ENCODE measurements around the gene GMPPA. TPM values are rescaled to one million over a fixed set of nuclear protein-coding genes. Genes with fewer than 3 reads are reported as not detected.

Gene GMPPA
- total and polyA plus RNA-seq, 5 donors from 2014 or later, result 17.2 to 35.1 (median 25.9) TPM

DNA sequence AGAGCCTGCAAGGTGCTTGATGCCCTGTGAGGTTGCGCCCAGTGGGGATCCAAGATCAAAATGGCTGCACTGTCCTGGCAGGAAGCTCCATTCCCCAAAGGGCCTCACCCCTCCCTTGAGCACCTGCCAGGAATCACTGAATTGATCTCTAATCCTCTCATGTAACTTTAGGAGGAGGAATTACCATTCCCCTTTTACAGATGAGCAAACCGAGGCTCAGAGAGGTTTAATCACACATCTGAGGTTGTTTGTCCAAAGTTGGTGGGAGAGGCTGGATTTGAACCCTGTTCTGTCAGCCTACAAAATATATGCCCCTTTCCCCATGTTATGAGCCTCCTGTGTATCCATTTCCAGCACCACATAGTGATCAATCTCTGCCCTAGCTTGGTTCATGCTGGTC lies 26.1 kb downstream of the GMPPA start:
- DNase-seq (no peak), ATAC-seq (ENCODE audit: low read depth in 2 of 2) (no peak)
- peaks cover 33% of the 10 kb centered on the region for H3K27me3 ChIP-seq (ENCODE audit: control insufficient read depth, insufficient read depth, low read length)
- peaks cover 5% of the 10 kb centered on the region for H3K4me1 ChIP-seq (ENCODE audit: control insufficient read depth, insufficient read depth, low read length, poor library complexity, severe bottlenecking)
- H3K27ac Mint-ChIP-seq, result no peak overlapping the region
- peaks cover 0 to 2% (median 0%) of the 10 kb centered on the region in 7 donors for H3K9me3 Mint-ChIP-seq
- H3K36me3 ChIP-seq (ENCODE audit: control insufficient read depth, insufficient read depth, low read length), result no peaks in the 10 kb centered on the region
- peaks cover 80% of the 10 kb centered on the region for H3K27me3 Mint-ChIP-seq
- no peaks in the 10 kb centered on the region for H3K9me3 ChIP-seq (ENCODE audit: control insufficient read depth in 2 of 2, low read length in 2 of 2)
- H3K4me3 ChIP-seq (ENCODE audit: low read depth, low read length), result no peak overlapping the region
- no peak overlapping the region for H3K4me3 Mint-ChIP-seq
- peaks cover 0 to 17% (median 4%) of the 10 kb centered on the region in 4 donors for H3K4me1 Mint-ChIP-seq
- no peaks in the 10 kb centered on the region for H3K36me3 Mint-ChIP-seq
- no peak overlapping the region for H3K27ac ChIP-seq (ENCODE audit: insufficient read depth, low read length, poor library complexity, severe bottlenecking)

DNA sequence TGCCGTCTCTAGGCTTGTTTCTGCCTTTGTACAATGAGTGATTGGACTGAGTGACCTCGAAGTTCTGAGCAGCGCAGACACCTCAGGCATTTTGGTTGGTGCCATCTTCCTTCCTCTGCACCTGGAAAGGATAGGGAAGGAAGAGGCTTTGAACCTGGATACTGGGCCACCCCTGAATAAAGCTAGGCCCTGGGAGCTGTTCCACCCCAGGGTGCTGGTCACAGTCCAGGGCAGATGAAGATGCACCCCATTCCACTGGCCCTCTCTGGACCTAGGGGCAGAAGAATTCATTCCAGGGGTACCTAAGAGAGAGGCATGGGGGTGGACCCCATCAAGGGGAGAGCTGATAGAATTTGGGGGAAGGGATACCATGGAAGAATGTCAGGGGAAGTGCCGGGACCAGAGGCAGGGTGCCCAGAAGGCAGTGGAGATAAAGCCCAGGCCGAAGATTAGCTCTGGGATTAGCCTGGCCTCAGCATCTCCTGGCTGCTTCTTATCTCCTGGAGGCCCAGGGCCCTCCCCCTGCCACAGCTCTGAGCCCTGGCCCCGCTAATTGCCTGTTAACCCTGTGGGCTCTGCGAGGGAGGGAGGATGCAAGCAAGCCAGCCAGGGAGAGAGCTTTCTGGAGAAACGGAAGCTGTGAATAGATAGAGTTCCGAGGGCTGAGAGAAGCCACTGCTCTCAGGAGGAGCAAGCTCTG lies 27.0 kb downstream of the GMPPA start:
- H3K27me3 ChIP-seq (ENCODE audit: control insufficient read depth, insufficient read depth, low read length), result peaks cover 33% of the 10 kb centered on the region
- H3K4me1 ChIP-seq (ENCODE audit: control insufficient read depth, insufficient read depth, low read length, poor library complexity, severe bottlenecking), result peaks cover 5% of the 10 kb centered on the region
- no peak overlapping the region for H3K4me3 ChIP-seq (ENCODE audit: low read depth, low read length)
- Mint-ChIP-seq H3K4me1 (peaks cover 0 to 22% (median 4%) of the 10 kb centered on the region in 4 donors), H3K9me3 (peaks cover 0 to 2% (median 0%) of the 10 kb centered on the region in 7 donors), H3K4me3 (no peak overlapping the region), H3K27ac (no peak overlapping the region), H3K36me3 (no peaks in the 10 kb centered on the region), H3K27me3 (peaks cover 81% of the 10 kb centered on the region)
- H3K27ac ChIP-seq (ENCODE audit: insufficient read depth, low read length, poor library complexity, severe bottlenecking), result no peak overlapping the region
- no peak for ATAC-seq (ENCODE audit: low read depth in 2 of 2)
- DNase-seq, result no peak
- H3K9me3 ChIP-seq (ENCODE audit: control insufficient read depth in 2 of 2, low read length in 2 of 2), result no peaks in the 10 kb centered on the region
- no peaks in the 10 kb centered on the region for H3K36me3 ChIP-seq (ENCODE audit: control insufficient read depth, insufficient read depth, low read length)

DNA sequence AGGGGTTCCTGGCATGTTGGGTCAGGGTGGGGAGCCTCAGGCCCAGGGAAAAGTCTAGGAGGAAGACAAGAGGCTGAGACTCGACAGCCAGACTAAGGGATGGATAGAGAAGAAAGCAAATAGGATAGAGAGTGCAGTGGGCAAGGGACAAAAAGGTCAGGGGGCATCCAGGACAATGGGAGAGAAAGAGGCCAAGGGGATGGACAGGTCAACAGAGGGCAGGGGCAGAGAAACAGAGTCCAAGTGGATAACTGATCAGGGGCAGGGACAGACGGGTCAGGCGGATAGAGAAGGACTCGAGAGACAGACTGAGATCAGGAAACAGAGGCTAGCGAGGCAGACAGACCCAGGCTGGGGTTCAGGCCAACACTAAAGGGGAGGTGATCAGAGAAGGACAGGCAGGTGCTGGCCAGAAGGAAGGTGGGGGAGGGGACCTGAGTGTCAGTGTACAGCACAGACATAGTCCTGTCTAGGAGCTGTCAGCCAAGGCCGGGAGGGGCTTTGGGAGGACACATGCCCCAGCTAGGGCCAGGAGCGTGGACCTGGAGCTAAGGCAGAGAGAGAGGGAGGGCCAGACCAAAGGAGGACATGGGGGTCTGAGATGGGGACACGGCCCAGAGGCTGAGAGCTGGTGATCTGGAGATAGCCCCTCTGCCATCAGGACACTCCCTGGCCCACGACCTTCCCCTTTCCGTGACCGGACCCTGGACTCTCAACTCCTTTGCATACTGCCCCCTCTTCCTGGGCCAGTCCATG lies 27.8 kb downstream of the GMPPA start:
- ATAC-seq (ENCODE audit: low read depth in 2 of 2) (no peak), DNase-seq (no peak)
- Histone ChIP-seq H3K27ac (ENCODE audit: insufficient read depth, low read length, poor library complexity, severe bottlenecking) (no peak overlapping the region), H3K4me1 (ENCODE audit: control insufficient read depth, insufficient read depth, low read length, poor library complexity, severe bottlenecking) (peaks cover 5% of the 10 kb centered on the region), H3K27me3 (ENCODE audit: control insufficient read depth, insufficient read depth, low read length) (peaks cover 33% of the 10 kb centered on the region), H3K9me3 (ENCODE audit: control insufficient read depth in 2 of 2, low read length in 2 of 2) (no peaks in the 10 kb centered on the region), H3K4me3 (ENCODE audit: low read depth, low read length) (no peak overlapping the region), H3K36me3 (ENCODE audit: control insufficient read depth, insufficient read depth, low read length) (no peaks in the 10 kb centered on the region)
- H3K27ac Mint-ChIP-seq, result no peak overlapping the region
- peaks cover 0 to 17% (median 4%) of the 10 kb centered on the region in 4 donors for H3K4me1 Mint-ChIP-seq
- peaks cover 81% of the 10 kb centered on the region for H3K27me3 Mint-ChIP-seq
- no peaks in the 10 kb centered on the region for H3K36me3 Mint-ChIP-seq
- no peak overlapping the region for H3K4me3 Mint-ChIP-seq
- H3K9me3 Mint-ChIP-seq, result peaks cover 0 to 2% (median 0%) of the 10 kb centered on the region in 7 donors

DNA sequence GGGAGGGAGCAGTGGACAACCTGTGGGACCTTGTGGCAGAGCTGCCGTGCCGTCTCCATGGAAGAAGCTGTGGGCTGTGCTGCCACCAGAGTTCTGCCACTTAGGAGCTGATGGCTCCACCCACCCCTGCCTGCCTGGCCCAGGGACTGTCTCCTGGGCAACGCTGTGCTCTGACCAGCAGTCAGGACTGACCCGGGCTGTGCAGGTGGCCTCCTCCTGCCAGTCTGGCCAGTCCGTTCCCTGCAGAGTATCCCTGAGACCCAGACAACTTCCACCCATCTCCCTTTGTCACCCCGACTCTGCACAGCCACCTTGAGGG lies 28.3 kb downstream of the GMPPA start:
- H3K4me3 Mint-ChIP-seq, result no peak overlapping the region
- peaks cover 31% of the 10 kb centered on the region for H3K27me3 ChIP-seq (ENCODE audit: control insufficient read depth, insufficient read depth, low read length)
- no peak overlapping the region for H3K27ac Mint-ChIP-seq
- no peak overlapping the region for H3K27ac ChIP-seq (ENCODE audit: insufficient read depth, low read length, poor library complexity, severe bottlenecking)
- no peaks in the 10 kb centered on the region for H3K9me3 ChIP-seq (ENCODE audit: control insufficient read depth in 2 of 2, low read length in 2 of 2)
- no peaks in the 10 kb centered on the region for H3K36me3 Mint-ChIP-seq
- H3K27me3 Mint-ChIP-seq, result peaks cover 81% of the 10 kb centered on the region
- peaks cover 5% of the 10 kb centered on the region for H3K4me1 ChIP-seq (ENCODE audit: control insufficient read depth, insufficient read depth, low read length, poor library complexity, severe bottlenecking)
- no peak for DNase-seq
- no peak for ATAC-seq (ENCODE audit: low read depth in 2 of 2)
- H3K36me3 ChIP-seq (ENCODE audit: control insufficient read depth, insufficient read depth, low read length), result no peaks in the 10 kb centered on the region
- no peak overlapping the region for H3K4me3 ChIP-seq (ENCODE audit: low read depth, low read length)
- peaks cover 0 to 12% (median 2%) of the 10 kb centered on the region in 4 donors for H3K4me1 Mint-ChIP-seq
- peaks cover 0 to 2% (median 0%) of the 10 kb centered on the region in 7 donors for H3K9me3 Mint-ChIP-seq

DNA sequence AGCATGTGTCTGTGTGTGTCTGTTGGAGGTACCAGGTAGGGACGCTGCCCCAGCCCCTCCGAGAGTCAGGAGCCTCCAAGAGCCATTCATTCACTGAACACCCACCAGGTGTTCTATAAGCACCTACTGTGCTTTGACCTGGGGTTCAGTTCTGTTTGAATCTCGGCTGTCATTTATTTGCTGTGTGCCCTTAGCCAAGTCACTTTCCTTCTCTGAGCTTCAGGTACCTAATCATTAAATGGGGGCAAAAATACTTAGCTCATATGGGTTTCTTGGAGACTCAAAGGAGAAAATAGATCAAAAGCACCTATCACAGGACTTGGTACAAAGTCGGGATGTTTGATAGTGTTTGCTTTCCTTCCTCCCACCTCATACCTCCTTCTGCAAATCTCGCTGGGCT lies 28.8 kb downstream of the GMPPA start:
- Histone ChIP-seq H3K27me3 (ENCODE audit: control insufficient read depth, insufficient read depth, low read length) (peaks cover 31% of the 10 kb centered on the region), H3K4me3 (ENCODE audit: low read depth, low read length) (no peak overlapping the region), H3K9me3 (ENCODE audit: control insufficient read depth in 2 of 2, low read length in 2 of 2) (no peaks in the 10 kb centered on the region), H3K4me1 (ENCODE audit: control insufficient read depth, insufficient read depth, low read length, poor library complexity, severe bottlenecking) (peaks cover 5% of the 10 kb centered on the region), H3K36me3 (ENCODE audit: control insufficient read depth, insufficient read depth, low read length) (no peaks in the 10 kb centered on the region), H3K27ac (ENCODE audit: insufficient read depth, low read length, poor library complexity, severe bottlenecking) (no peak overlapping the region)
- Mint-ChIP-seq H3K36me3 (no peaks in the 10 kb centered on the region), H3K9me3 (peaks cover 0 to 2% (median 0%) of the 10 kb centered on the region in 7 donors), H3K27me3 (peaks cover 79% of the 10 kb centered on the region), H3K4me1 (peaks cover 0 to 11% (median 1%) of the 10 kb centered on the region in 4 donors), H3K27ac (no peak overlapping the region), H3K4me3 (no peak overlapping the region)
- DNase-seq, result no peak
- ATAC-seq (ENCODE audit: low read depth in 2 of 2), result no peak

DNA sequence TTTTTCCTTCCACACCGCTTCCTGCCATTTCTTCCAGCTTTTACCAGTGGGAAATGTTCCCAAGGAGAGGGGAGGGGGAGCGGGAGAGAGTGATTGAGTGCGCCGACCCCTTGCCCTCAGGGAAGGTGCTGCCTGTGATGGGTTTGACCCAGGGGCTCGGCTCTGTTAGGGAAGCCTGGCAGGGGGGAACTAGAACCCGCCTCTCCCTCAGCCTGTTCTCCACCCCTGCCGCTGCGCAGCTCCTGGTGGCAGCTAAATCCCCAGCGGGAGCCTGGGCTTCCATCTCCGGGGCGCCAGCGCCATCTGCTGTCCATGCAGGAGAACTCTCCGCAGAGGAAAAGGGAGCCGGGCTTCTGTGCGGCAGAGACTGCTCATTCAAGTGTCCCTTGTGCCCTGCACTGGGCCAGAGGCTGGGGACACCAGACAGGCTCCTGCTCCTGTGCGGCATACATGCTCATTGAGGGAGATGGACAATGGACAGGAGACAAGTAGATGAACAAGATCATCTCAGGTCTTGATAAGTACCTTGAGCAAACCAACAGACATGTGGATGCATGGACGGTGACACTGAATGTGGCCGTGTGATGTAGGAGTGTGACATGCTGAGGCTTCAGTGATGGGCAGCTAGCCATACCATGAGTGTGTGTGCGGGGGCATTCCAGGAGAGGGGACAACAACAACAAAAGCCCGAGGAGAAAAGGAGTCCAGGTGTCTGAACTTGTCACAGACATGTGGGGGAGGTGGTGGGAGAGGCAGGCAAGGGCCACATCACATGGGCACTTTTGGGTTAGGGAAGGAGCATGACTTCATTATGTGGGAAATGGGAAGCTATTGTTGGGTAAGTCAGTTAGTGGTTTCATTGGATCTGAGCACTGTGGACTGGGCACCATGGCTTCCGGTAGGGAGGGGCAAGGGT lies 31.6 kb downstream of the GMPPA start:
- no peak overlapping the region for H3K27ac Mint-ChIP-seq
- peak; percentile 69 to 82 (median 80) for DNase-seq

DNA sequence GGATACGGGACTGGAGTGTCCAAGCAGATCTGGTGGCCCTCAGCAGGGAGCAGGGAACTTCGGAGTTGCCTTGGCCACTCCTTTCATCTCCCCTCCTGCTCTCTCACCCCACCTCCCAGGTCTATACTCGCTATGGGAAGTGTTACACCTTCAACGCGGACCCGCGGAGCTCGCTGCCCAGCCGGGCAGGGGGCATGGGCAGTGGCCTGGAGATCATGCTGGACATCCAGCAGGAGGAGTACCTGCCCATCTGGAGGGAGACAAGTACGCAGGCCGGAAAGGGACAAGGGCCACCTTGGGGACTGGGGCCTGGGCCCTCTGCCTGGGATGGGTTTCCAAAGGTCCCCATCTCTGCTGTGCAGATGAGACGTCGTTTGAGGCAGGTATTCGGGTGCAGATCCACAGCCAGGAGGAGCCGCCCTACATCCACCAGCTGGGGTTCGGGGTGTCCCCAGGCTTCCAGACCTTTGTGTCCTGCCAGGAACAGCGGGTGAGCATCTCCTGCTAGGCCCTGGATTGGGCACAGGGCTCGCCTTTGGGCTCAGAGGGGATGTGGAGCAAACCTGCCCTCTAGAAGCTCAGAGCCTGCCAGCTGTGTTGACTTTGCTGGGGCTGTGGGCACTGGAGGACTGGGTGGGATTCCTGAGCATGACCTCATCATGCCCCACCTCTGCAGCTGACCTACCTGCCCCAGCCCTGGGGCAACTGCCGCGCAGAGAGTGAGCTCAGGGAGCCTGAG lies 33.1 kb downstream of the GMPPA start:
- Histone ChIP-seq H3K4me1 (ENCODE audit: control insufficient read depth, insufficient read depth, low read length, poor library complexity, severe bottlenecking) (no peaks in the 10 kb centered on the region), H3K9me3 (ENCODE audit: control insufficient read depth in 2 of 2, low read length in 2 of 2) (no peaks in the 10 kb centered on the region), H3K27ac (ENCODE audit: insufficient read depth, low read length, poor library complexity, severe bottlenecking) (no peak overlapping the region), H3K27me3 (ENCODE audit: control insufficient read depth, insufficient read depth, low read length) (peaks cover 14% of the 10 kb centered on the region), H3K36me3 (ENCODE audit: control insufficient read depth, insufficient read depth, low read length) (no peaks in the 10 kb centered on the region), H3K4me3 (ENCODE audit: low read depth, low read length) (no peak overlapping the region)
- Mint-ChIP-seq H3K4me1 (peaks cover 0 to 4% (median 0%) of the 10 kb centered on the region in 4 donors), H3K4me3 (no peak overlapping the region), H3K36me3 (no peaks in the 10 kb centered on the region), H3K27ac (no peak overlapping the region), H3K9me3 (peaks cover 0 to 3% (median 0%) of the 10 kb centered on the region in 7 donors), H3K27me3 (peaks cover 47% of the 10 kb centered on the region)
- DNase-seq (no peak), ATAC-seq (ENCODE audit: low read depth in 2 of 2) (no peak)

More for the DNA sequence above, 31.6 kb downstream of the GMPPA start:
- H3K36me3 Mint-ChIP-seq, result no peaks in the 10 kb centered on the region
- peaks cover 0 to 4% (median 0%) of the 10 kb centered on the region in 4 donors for H3K4me1 Mint-ChIP-seq
- H3K27me3 Mint-ChIP-seq, result peaks cover 57% of the 10 kb centered on the region
- Histone ChIP-seq H3K27ac (ENCODE audit: insufficient read depth, low read length, poor library complexity, severe bottlenecking) (no peak overlapping the region), H3K4me1 (ENCODE audit: control insufficient read depth, insufficient read depth, low read length, poor library complexity, severe bottlenecking) (no peaks in the 10 kb centered on the region), H3K36me3 (ENCODE audit: control insufficient read depth, insufficient read depth, low read length) (no peaks in the 10 kb centered on the region), H3K4me3 (ENCODE audit: low read depth, low read length) (no peak overlapping the region), H3K27me3 (ENCODE audit: control insufficient read depth, insufficient read depth, low read length) (peaks cover 14% of the 10 kb centered on the region), H3K9me3 (ENCODE audit: control insufficient read depth in 2 of 2, low read length in 2 of 2) (no peaks in the 10 kb centered on the region)
- H3K9me3 Mint-ChIP-seq, result peaks cover 0 to 3% (median 0%) of the 10 kb centered on the region in 7 donors
- H3K4me3 Mint-ChIP-seq, result no peak overlapping the region
- ATAC-seq (ENCODE audit: low read depth in 2 of 2), result peak; percentile 84 to 87
